GM08714 (cell line): Measurements from ENCODE around the gene YBX2.
A peak's percentile ranks its signal among the peaks of the same experiment; 100 is the strongest.
"Not testable (repeated sequence)": the region's sequence is repeated elsewhere in the genome, so short reads cannot be mapped to it uniquely, and the experiment has no call there.

Source experiments
- H3K4me3 ChIP-seq: fragments of 200-500 bp; sonication (Bioruptor generic); 2 replicates; pipeline ENCODE4 v1.5.1; 2014; ENCODE audit warnings: mild to moderate bottlenecking, low read length, inconsistent platforms
- ZNF274 ChIP-seq: IDR thresholded peaks from 2 replicates; pipeline ENCODE4 v1.6.1; 2012; ENCODE audit warnings: mild to moderate bottlenecking, low read depth, low read length

Gene YBX2

GRCh38 chr17:7294614-7295153 is at the start of gene YBX2:
YBX2 (minus strand) TSS chr17:7294639; CDS start chr17:7294500, 139 bp downstream.
- TF ChIP-seq ZNF274 = no peak

GRCh38 chr17:7343250-7343649 is 48.8 kb upstream of the YBX2 start:
- H3K4me3 ChIP-seq = no peak overlapping the region
- no peak for TF ChIP-seq ZNF274

More at GRCh38 chr17:7294614-7295153, at the start of gene YBX2:
- peak within 1 kb of the TSS; percentile 49; the same call in 1 of the 2 replicates for H3K4me3 ChIP-seq

- H3K4me3 ChIP-seq = no peak overlapping the region
- TF ChIP-seq ZNF274 = no peak
Observed at GRCh38 chr17:7341842-7342241, 47.4 kb upstream of the YBX2 start.

- TF ChIP-seq ZNF274 = no peak
- no peak overlapping the region for H3K4me3 ChIP-seq
Observed at GRCh38 chr17:7340179-7340578, 45.7 kb upstream of the YBX2 start.

- peak overlapping the region; percentile 76 for H3K4me3 ChIP-seq
Observed at GRCh38 chr17:7337600-7337999, 43.2 kb upstream of the YBX2 start.

- TF ChIP-seq ZNF274 = no peak
- peak within 1 kb of the TSS; percentile 76 for H3K4me3 ChIP-seq
Observed at GRCh38 chr17:7336240-7337175, 42.1 kb upstream of the YBX2 start, which contains the start of gene ACAP1. ACAP1 (plus strand) TSS chr17:7336529; CDS start chr17:7336735, 206 bp downstream.

- peak overlapping the region; percentile 76; the same call in 1 of the 2 replicates for H3K4me3 ChIP-seq
Observed at GRCh38 chr17:7335765-7336164, 41.3 kb upstream of the YBX2 start.

- H3K4me3 ChIP-seq = no peak overlapping the region
- no peak for TF ChIP-seq ZNF274
Observed at GRCh38 chr17:7334938-7335538, 40.6 kb upstream of the YBX2 start.

- H3K4me3 ChIP-seq = not testable (repeated sequence)
Observed at GRCh38 chr17:7332600-7333069, 38.2 kb upstream of the YBX2 start.

- no peak overlapping the region; the same call in 1 of the 2 replicates for H3K4me3 ChIP-seq
- no peak for TF ChIP-seq ZNF274
Observed at GRCh38 chr17:7332111-7332510, 37.7 kb upstream of the YBX2 start.

GRCh38 chr17:7330638-7331015 is 36.2 kb upstream of the YBX2 start:
- no peak for TF ChIP-seq ZNF274

GRCh38 chr17:7329997-7330637 is 35.7 kb upstream of the YBX2 start:
- no peak for TF ChIP-seq ZNF274
- H3K4me3 ChIP-seq = peak overlapping the region; percentile 77

More at GRCh38 chr17:7330638-7331015, 36.2 kb upstream of the YBX2 start:
- peak overlapping the region; percentile 77; the same call in 1 of the 2 replicates for H3K4me3 ChIP-seq

- no peak for TF ChIP-seq ZNF274
- H3K4me3 ChIP-seq = peak overlapping the region; percentile 77
Observed at GRCh38 chr17:7329374-7329996, 35.0 kb upstream of the YBX2 start.

- TF ChIP-seq ZNF274 = no peak
- peak within 1 kb of the TSS; percentile 77 for H3K4me3 ChIP-seq
Observed at GRCh38 chr17:7328840-7329373, 34.5 kb upstream of the YBX2 start, which contains the start of gene NEURL4. NEURL4 (minus strand) TSS chr17:7329335; CDS start chr17:7329312, 23 bp downstream.
